ENCODE data around the gene ARHGAP22. TPM values are rescaled to one million over a fixed set of nuclear protein-coding genes. Genes with fewer than 3 reads are reported as not detected.
"Not testable (repeated sequence)": the region's sequence is repeated elsewhere in the genome, so short reads cannot be mapped to it uniquely, and the experiment has no call there.

The ARHGAP22 gene
- 106 and 152 TPM in 2 replicates for total RNA-seq (2012; rRNA removed)

GRCh38 chr10:48604991-48605508, at the start of gene ARHGAP22:
Gene ARHGAP22 (minus strand): TSS chr10:48605073. CDS start chr10:48604796, 277 bp downstream.
- H3K9ac ChIP-seq (ENCODE audit: low read depth, low read length): peak within 1 kb of the TSS; percentile 90
- H3K9me3 ChIP-seq (replicated peaks; ENCODE audit: low read length): no peaks in the 10 kb centered on the region
- peak within 1 kb of the TSS; percentile 97 for H3K4me2 ChIP-seq (ENCODE audit: low read length)
- H3K4me1 ChIP-seq (ENCODE audit: control insufficient read depth, insufficient read depth, low read length): peaks cover 76% of the 10 kb centered on the region
- peak within 1 kb of the TSS; percentile 87 for H3K4me3 ChIP-seq (ENCODE audit: low read length)
- H3K36me3 ChIP-seq (ENCODE audit: insufficient read depth, low read length): peaks cover 24% of the 10 kb centered on the region
- no peaks in the 10 kb centered on the region for H3K27me3 ChIP-seq (ENCODE audit: control insufficient read depth, insufficient read depth, low read length)

GRCh38 chr10:48653944-48654698, 49.2 kb upstream of the ARHGAP22 start:
- Histone ChIP-seq H3K4me3 (ENCODE audit: low read length) (no peak overlapping the region), H3K9ac (ENCODE audit: low read depth, low read length) (no peak overlapping the region), H3K27me3 (ENCODE audit: control insufficient read depth, insufficient read depth, low read length) (no peaks in the 10 kb centered on the region), H3K4me1 (ENCODE audit: control insufficient read depth, insufficient read depth, low read length) (peaks cover 33% of the 10 kb centered on the region), H3K36me3 (ENCODE audit: insufficient read depth, low read length) (no peaks in the 10 kb centered on the region), H3K9me3 (replicated peaks; ENCODE audit: low read length) (no peaks in the 10 kb centered on the region), H3K4me2 (ENCODE audit: low read length) (peak overlapping the region; percentile 99)

GRCh38 chr10:48653347-48653746, 48.5 kb upstream of the ARHGAP22 start:
- no peak overlapping the region for H3K9ac ChIP-seq (ENCODE audit: low read depth, low read length)
- no peak overlapping the region for H3K4me2 ChIP-seq (ENCODE audit: low read length)
- no peaks in the 10 kb centered on the region for H3K27me3 ChIP-seq (ENCODE audit: control insufficient read depth, insufficient read depth, low read length)
- H3K4me1 ChIP-seq (ENCODE audit: control insufficient read depth, insufficient read depth, low read length): peaks cover 33% of the 10 kb centered on the region
- no peaks in the 10 kb centered on the region for H3K9me3 ChIP-seq (replicated peaks; ENCODE audit: low read length)
- no peaks in the 10 kb centered on the region for H3K36me3 ChIP-seq (ENCODE audit: insufficient read depth, low read length)
- H3K4me3 ChIP-seq (ENCODE audit: low read length): no peak overlapping the region

- H3K4me1 ChIP-seq (ENCODE audit: control insufficient read depth, insufficient read depth, low read length): peaks cover 33% of the 10 kb centered on the region
- peaks cover 4% of the 10 kb centered on the region for H3K36me3 ChIP-seq (ENCODE audit: insufficient read depth, low read length)
- H3K9me3 ChIP-seq (replicated peaks; ENCODE audit: low read length): no peaks in the 10 kb centered on the region
- no peak overlapping the region for H3K9ac ChIP-seq (ENCODE audit: low read depth, low read length)
- no peak overlapping the region for H3K4me3 ChIP-seq (ENCODE audit: low read length)
- no peaks in the 10 kb centered on the region for H3K27me3 ChIP-seq (ENCODE audit: control insufficient read depth, insufficient read depth, low read length)
- H3K4me2 ChIP-seq (ENCODE audit: low read length): peak overlapping the region; percentile 2
Observed at GRCh38 chr10:48652344-48652743, 47.5 kb upstream of the ARHGAP22 start.

- H3K27me3 ChIP-seq (ENCODE audit: control insufficient read depth, insufficient read depth, low read length): no peaks in the 10 kb centered on the region
- H3K4me1 ChIP-seq (ENCODE audit: control insufficient read depth, insufficient read depth, low read length): peaks cover 32% of the 10 kb centered on the region
- no peaks in the 10 kb centered on the region for H3K9me3 ChIP-seq (replicated peaks; ENCODE audit: low read length)
Observed at GRCh38 chr10:48651839-48652238, 47.0 kb upstream of the ARHGAP22 start.

GRCh38 chr10:48651293-48651692, 46.4 kb upstream of the ARHGAP22 start:
- Histone ChIP-seq H3K36me3 (ENCODE audit: insufficient read depth, low read length) (peaks cover 5% of the 10 kb centered on the region), H3K4me1 (ENCODE audit: control insufficient read depth, insufficient read depth, low read length) (peaks cover 27% of the 10 kb centered on the region), H3K27me3 (ENCODE audit: control insufficient read depth, insufficient read depth, low read length) (no peaks in the 10 kb centered on the region)

More at GRCh38 chr10:48651839-48652238, 47.0 kb upstream of the ARHGAP22 start:
- no peak overlapping the region for H3K9ac ChIP-seq (ENCODE audit: low read depth, low read length)
- peaks cover 5% of the 10 kb centered on the region for H3K36me3 ChIP-seq (ENCODE audit: insufficient read depth, low read length)
- no peak overlapping the region for H3K4me3 ChIP-seq (ENCODE audit: low read length)
- H3K4me2 ChIP-seq (ENCODE audit: low read length): peak overlapping the region; percentile 2

GRCh38 chr10:48649349-48649944, 44.6 kb upstream of the ARHGAP22 start:
- Histone ChIP-seq H3K4me2 (ENCODE audit: low read length) (no peak overlapping the region), H3K27me3 (ENCODE audit: control insufficient read depth, insufficient read depth, low read length) (no peaks in the 10 kb centered on the region), H3K4me1 (ENCODE audit: control insufficient read depth, insufficient read depth, low read length) (peaks cover 13% of the 10 kb centered on the region), H3K36me3 (ENCODE audit: insufficient read depth, low read length) (peaks cover 5% of the 10 kb centered on the region), H3K9ac (ENCODE audit: low read depth, low read length) (no peak overlapping the region), H3K4me3 (ENCODE audit: low read length) (no peak overlapping the region), H3K9me3 (replicated peaks; ENCODE audit: low read length) (no peaks in the 10 kb centered on the region)

More at GRCh38 chr10:48651293-48651692, 46.4 kb upstream of the ARHGAP22 start:
- peak overlapping the region; percentile 2 for H3K4me2 ChIP-seq (ENCODE audit: low read length)
- no peaks in the 10 kb centered on the region for H3K9me3 ChIP-seq (replicated peaks; ENCODE audit: low read length)
- no peak overlapping the region for H3K9ac ChIP-seq (ENCODE audit: low read depth, low read length)
- no peak overlapping the region for H3K4me3 ChIP-seq (ENCODE audit: low read length)

GRCh38 chr10:48648172-48648942, 43.5 kb upstream of the ARHGAP22 start:
- H3K4me3 ChIP-seq (ENCODE audit: low read length): no peak overlapping the region

GRCh38 chr10:48647073-48647472, 42.2 kb upstream of the ARHGAP22 start:
- H3K9me3 ChIP-seq (replicated peaks; ENCODE audit: low read length); H3K4me1 ChIP-seq (ENCODE audit: control insufficient read depth, insufficient read depth, low read length); H3K36me3 ChIP-seq (ENCODE audit: insufficient read depth, low read length); H3K27me3 ChIP-seq (ENCODE audit: control insufficient read depth, insufficient read depth, low read length); H3K4me2 ChIP-seq (ENCODE audit: low read length); H3K4me3 ChIP-seq (ENCODE audit: low read length); H3K9ac ChIP-seq (ENCODE audit: low read depth, low read length): not testable (repeated sequence)

More at GRCh38 chr10:48648172-48648942, 43.5 kb upstream of the ARHGAP22 start:
- Histone ChIP-seq H3K9ac (ENCODE audit: low read depth, low read length) (no peak overlapping the region), H3K36me3 (ENCODE audit: insufficient read depth, low read length) (peaks cover 5% of the 10 kb centered on the region), H3K4me1 (ENCODE audit: control insufficient read depth, insufficient read depth, low read length) (peaks cover 10% of the 10 kb centered on the region), H3K9me3 (replicated peaks; ENCODE audit: low read length) (no peaks in the 10 kb centered on the region), H3K27me3 (ENCODE audit: control insufficient read depth, insufficient read depth, low read length) (no peaks in the 10 kb centered on the region), H3K4me2 (ENCODE audit: low read length) (no peak overlapping the region)

GRCh38 chr10:48645600-48645999, 40.7 kb upstream of the ARHGAP22 start:
- H3K36me3 ChIP-seq (ENCODE audit: insufficient read depth, low read length): peaks cover 5% of the 10 kb centered on the region
- H3K4me1 ChIP-seq (ENCODE audit: control insufficient read depth, insufficient read depth, low read length): no peaks in the 10 kb centered on the region
- H3K4me3 ChIP-seq (ENCODE audit: low read length): no peak overlapping the region
- H3K4me2 ChIP-seq (ENCODE audit: low read length): no peak overlapping the region
- no peaks in the 10 kb centered on the region for H3K9me3 ChIP-seq (replicated peaks; ENCODE audit: low read length)
- no peak overlapping the region for H3K9ac ChIP-seq (ENCODE audit: low read depth, low read length)
- no peaks in the 10 kb centered on the region for H3K27me3 ChIP-seq (ENCODE audit: control insufficient read depth, insufficient read depth, low read length)

GRCh38 chr10:48641099-48641690, 36.3 kb upstream of the ARHGAP22 start:
- H3K4me1 ChIP-seq (ENCODE audit: control insufficient read depth, insufficient read depth, low read length): peaks cover 11% of the 10 kb centered on the region
- H3K36me3 ChIP-seq (ENCODE audit: insufficient read depth, low read length); H3K4me2 ChIP-seq (ENCODE audit: low read length); H3K9me3 ChIP-seq (replicated peaks; ENCODE audit: low read length); H3K4me3 ChIP-seq (ENCODE audit: low read length); H3K27me3 ChIP-seq (ENCODE audit: control insufficient read depth, insufficient read depth, low read length); H3K9ac ChIP-seq (ENCODE audit: low read depth, low read length): not testable (repeated sequence)
